Ovary (tissue), 9 donors: Measurements from ENCODE around the gene ITPK1. TPM values are rescaled to one million over a fixed set of nuclear protein-coding genes. Genes with fewer than 3 reads are reported as not detected.
A peak's percentile ranks its signal among the peaks of the same experiment; 100 is the strongest.

Source experiments
- DNase-seq, 5 donors: peaks; one replicate each; pipeline ENCODE4 v3.0.0-alpha.2; 2019 to 2020
- H3K27ac ChIP-seq, 2 donors: fragments of 200-600 bp; one replicate each; pipeline versions ENCODE4 v1.5.1 to v1.8.0; 2019 to 2022
- H3K27me3 ChIP-seq: fragments of 200-600 bp; one replicate; pipeline ENCODE4 v1.8.0; 2022
- H3K36me3 ChIP-seq: fragments of 200-600 bp; sonication (generic); one replicate; pipeline ENCODE4 v1.5.1; 2019
- H3K4me1 ChIP-seq: one replicate; pipeline ENCODE4 v1.8.1; 2013; ENCODE audit warnings: mild to moderate bottlenecking, moderate library complexity; ENCODE audit not compliant: insufficient read depth
- H3K4me3 ChIP-seq: fragments of 200-600 bp; sonication (generic); one replicate; pipeline ENCODE4 v1.5.1; 2017
- H3K9me3 ChIP-seq, 2 donors: fragments of 200-600 bp in 1 of 2; sonication (generic) in 1 of 2; one replicate each; pipeline versions ENCODE4 v1.5.1 to v1.8.1; 2013 to 2019; ENCODE audit warnings: mild to moderate bottlenecking in 1 of 2, moderate library complexity in 1 of 2
- CTCF ChIP-seq, 3 donors: fragments of 450-650 bp in 2 of 3; fragments of 200-600 bp in 1 of 3; IDR thresholded peaks; one replicate each; pipeline versions ENCODE4 v1.5.1 to v1.8.0; 2016 to 2022; ENCODE audit warnings: antibody characterized with exemption in 3 of 3, mild to moderate bottlenecking in 1 of 3
- EP300 ChIP-seq: sonication (generic); formaldehyde crosslinking; IDR thresholded peaks from one replicate; pipeline ENCODE4 v1.6.1; 2017; ENCODE audit warnings: antibody characterized with exemption
- POLR2A ChIP-seq: fragments of 450-650 bp; IDR thresholded peaks from one replicate; pipeline ENCODE4 v1.6.1; 2017; ENCODE audit warnings: antibody characterized with exemption, mild to moderate bottlenecking, moderate library complexity
- WGBS, 3 donors: extraction: QIAGEN DNeasy Blood & Tissue Kit in 1 of 3; methylation state at CpG; one replicate each; pipeline versions ENCODE4 v1.1.5 to v1.1.7; 2013 to 2017; 5-methylcytosine and 5-hydroxymethylcytosine counted together
- intact Hi-C, 4 donors: fragments of 100-400 bp; cut with DNase I; formaldehyde crosslinking; loops; one replicate each; pipeline versions ENCODE4 v1.11.0 to v1.15.1; 2022 to 2023
- polyA plus RNA-seq, 2 donors: library from polyadenylated mRNA; stranded (reverse); fragments of 200-250 nt in 1 of 2; fragments of 350-450 nt in 1 of 2; fragmentation: Illumina TruSeq in 1 of 2; extraction: RNeasy Lipid Tissue Mini Kit (QIAGEN cat#74804) in 1 of 2; gene quantifications; one replicate each; pipeline ENCODE4 v1.2.3, GENCODE V29; 2013 to 2014
- total RNA-seq, 7 donors: library from RNA; depleted of rRNA in 2 of 7; stranded (reverse); fragments of >200 nt in 2 of 7; fragmentation: NEBNext Ultra II Directional in 3 of 7; extraction: Animal tissue kit (Norgen Biotek cat#: 25700) in 3 of 7; gene quantifications; one replicate each; pipeline versions ENCODE4 v1.1.0 to v1.2.4, GENCODE V29; 2016 to 2023
- donor health status: DM: no; HTN: no; CAD: no; lungs with moderate emphysema.
- donor health status: DM: no; HTN: no; CAD: no.
- donor health status: Bipolar disorder and iron deficiency.
- donor health status: DM: yes; HTN: yes; CAD: no.
- donor health status: DM: no; HTN: no; CAD: no.
- donor health status: DM: yes; HTN: yes; CAD: no.

The ITPK1 gene
- total and polyA plus RNA-seq, 9 donors: 23.6 to 57.8 (median 49.3) TPM

- peak overlapping the region; percentile 20 to 75 for H3K27ac ChIP-seq
- peaks cover 34% of the 10 kb centered on the region for H3K4me1 ChIP-seq
- no peak overlapping the region for H3K4me3 ChIP-seq
- intact Hi-C loops: no loop called here
- H3K9me3 ChIP-seq: no peaks in the 10 kb centered on the region
- DNase-seq: peak in 4 of 5 donors; percentile 49 to 69 (median 50)
- no peaks in the 10 kb centered on the region for H3K27me3 ChIP-seq
- WGBS, 3 donors: 43 to 65% (median 44%) methylated on average over 23 to 25 of the region's 25 CpGs
- no peaks in the 10 kb centered on the region for H3K36me3 ChIP-seq
- TF ChIP-seq EP300: no peak
- TF ChIP-seq CTCF (IDR thresholded peaks at IDR 0.05): no peak
- TF ChIP-seq POLR2A: no peak
These were observed 127.8 kb downstream of the ITPK1 start for GRCh38 chr14:92987713-92988510.

GRCh38 chr14:92987148-92987570 is 128.6 kb downstream of the ITPK1 start:
- no peaks in the 10 kb centered on the region for H3K27me3 ChIP-seq
- no peak overlapping the region for H3K4me3 ChIP-seq
- peak in 1 of 5 donors; percentile 19 for DNase-seq
- no peak for TF ChIP-seq POLR2A
- TF ChIP-seq EP300: no peak
- no peak for TF ChIP-seq CTCF (IDR thresholded peaks at IDR 0.05)
- H3K27ac ChIP-seq: peak overlapping the region in 1 of 2 donors; percentile 75
- no peaks in the 10 kb centered on the region for H3K36me3 ChIP-seq
- H3K4me1 ChIP-seq: peaks cover 33% of the 10 kb centered on the region
- 81 to 90% (median 88%) methylated on average over 5 of the region's 5 CpGs for WGBS, 3 donors
- H3K9me3 ChIP-seq: no peaks in the 10 kb centered on the region
- intact Hi-C loops: no loop called here

GRCh38 chr14:92986254-92987147 is 129.2 kb downstream of the ITPK1 start:
- Histone ChIP-seq H3K4me1 (peaks cover 33% of the 10 kb centered on the region), H3K4me3 (no peak overlapping the region)

More at GRCh38 chr14:92986254-92987147, 129.2 kb downstream of the ITPK1 start:
- Histone ChIP-seq H3K9me3 (no peaks in the 10 kb centered on the region), H3K36me3 (no peaks in the 10 kb centered on the region), H3K27me3 (no peaks in the 10 kb centered on the region), H3K27ac (peak overlapping the region; percentile 1 to 75)
- peak in 4 of 5 donors; percentile 42 to 66 (median 59) for DNase-seq
- no peak for TF ChIP-seq POLR2A
- TF ChIP-seq CTCF (IDR thresholded peaks at IDR 0.05): no peak
- TF ChIP-seq EP300: no peak
- 69 to 77% (median 73%) methylated on average over 6 of the region's 6 CpGs for WGBS, 3 donors
- intact Hi-C loops: no loop called here
